B cell (primary cell): ENCODE results near the gene PRAMEF4.
"Not testable (repeated sequence)": the region's sequence is repeated elsewhere in the genome, so short reads cannot be mapped to it uniquely, and the experiment has no call there.

Source experiments
- EZH2 ChIP-seq: IDR thresholded peaks from 2 replicates; pipeline ENCODE4 v1.6.1; 2012; ENCODE audit warnings: borderline replicate concordance, low read depth, mild to moderate bottlenecking, moderate library complexity, low read length; ENCODE audit not compliant: insufficient read depth, poor library complexity, severe bottlenecking
- TF ChIP-seq, protein P1 (sequence below): fragments of 200-600 bp; IDR thresholded peaks from one replicate; pipeline ENCODE4 v1.8.0; 2022; ENCODE audit warnings: antibody characterized with exemption, mild to moderate bottlenecking

DNA sequence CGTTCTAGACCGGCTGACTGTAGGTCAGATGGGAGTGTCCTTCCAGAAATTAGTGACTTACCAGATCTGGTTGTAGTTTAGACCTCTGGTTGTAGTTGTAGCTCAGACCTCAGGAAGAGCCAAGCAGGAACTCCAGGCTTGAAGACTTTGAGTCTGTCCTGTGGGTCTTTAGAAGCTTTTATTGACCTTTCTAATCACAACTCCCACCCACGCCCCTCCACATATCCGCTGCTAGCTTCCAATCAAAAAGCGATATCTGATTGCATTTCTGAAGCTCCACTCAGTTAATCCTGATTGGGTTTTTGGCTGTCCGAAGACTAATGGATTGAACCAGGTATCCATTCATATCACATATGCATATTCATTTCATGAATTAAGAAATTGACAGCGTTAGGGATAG is 37.4 kb downstream of the PRAMEF4 start, which contains the start of gene HNRNPCL1:
- TF ChIP-seq, protein P1, sequence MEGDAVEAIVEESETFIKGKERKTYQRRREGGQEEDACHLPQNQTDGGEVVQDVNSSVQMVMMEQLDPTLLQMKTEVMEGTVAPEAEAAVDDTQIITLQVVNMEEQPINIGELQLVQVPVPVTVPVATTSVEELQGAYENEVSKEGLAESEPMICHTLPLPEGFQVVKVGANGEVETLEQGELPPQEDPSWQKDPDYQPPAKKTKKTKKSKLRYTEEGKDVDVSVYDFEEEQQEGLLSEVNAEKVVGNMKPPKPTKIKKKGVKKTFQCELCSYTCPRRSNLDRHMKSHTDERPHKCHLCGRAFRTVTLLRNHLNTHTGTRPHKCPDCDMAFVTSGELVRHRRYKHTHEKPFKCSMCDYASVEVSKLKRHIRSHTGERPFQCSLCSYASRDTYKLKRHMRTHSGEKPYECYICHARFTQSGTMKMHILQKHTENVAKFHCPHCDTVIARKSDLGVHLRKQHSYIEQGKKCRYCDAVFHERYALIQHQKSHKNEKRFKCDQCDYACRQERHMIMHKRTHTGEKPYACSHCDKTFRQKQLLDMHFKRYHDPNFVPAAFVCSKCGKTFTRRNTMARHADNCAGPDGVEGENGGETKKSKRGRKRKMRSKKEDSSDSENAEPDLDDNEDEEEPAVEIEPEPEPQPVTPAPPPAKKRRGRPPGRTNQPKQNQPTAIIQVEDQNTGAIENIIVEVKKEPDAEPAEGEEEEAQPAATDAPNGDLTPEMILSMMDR = not testable (repeated sequence)
- TF ChIP-seq EZH2 = not testable (repeated sequence)
